IMR-90 (cell line): ENCODE measurements around the gene NEURL1. TPM values are rescaled to one million over a fixed set of nuclear protein-coding genes. Genes with fewer than 3 reads are reported as not detected.
A peak's percentile ranks its signal among the peaks of the same experiment; 100 is the strongest.

ENCODE experiments used
- ATAC-seq: fragments of 200-7000 bp; cut with Tn5 transposase; 2 replicates; pipeline ENCODE4 v1.9.1; 2020; ENCODE audit warnings: low read depth, mild to moderate bottlenecking, moderate library complexity
- BruUV-seq: library from RNA; stranded (reverse); fragments of 400-500 nt; replicated peaks from 2 replicates; lab custom pipeline; 2021; lab: Mats Ljungman, UMichigan
- CTCF ChIA-PET: fragments of 300-600 bp; formaldehyde crosslinking; extraction: SDS; loops from one replicate; lab custom pipeline; 2021; ENCODE audit warnings: antibody characterized with exemption; lab: Yijun Ruan, JAX
- POLR2A ChIA-PET: fragments of 300-600 bp; sonication (Branson Sonifier 250); formaldehyde crosslinking; loops from one replicate; lab custom pipeline; 2022; ENCODE audit warnings: antibody characterized with exemption; ENCODE audit not compliant: unreplicated experiment; lab: Charles Lee
- DNase-seq: peaks from one replicate; pipeline ENCODE4 v3.0.0; 2013
- H2AFZ ChIP-seq: replicated peaks from 2 replicates; pipeline ENCODE3; 2013; ENCODE audit warnings: low read length, mild to moderate bottlenecking; ENCODE audit not compliant: poor library complexity
- H2AK5ac ChIP-seq: 2 replicates; pipeline ENCODE4 v1.6.1; 2013; ENCODE audit warnings: low read depth, low read length, inconsistent platforms
- H2AK9ac ChIP-seq: replicated peaks from 2 replicates; pipeline ENCODE3; 2013; ENCODE audit warnings: mild to moderate bottlenecking, low read depth, low read length, moderate library complexity; ENCODE audit not compliant: poor library complexity
- H2BK120ac ChIP-seq: 2 replicates; pipeline ENCODE4 v1.6.1; 2013; ENCODE audit warnings: low read depth, low read length, inconsistent platforms
- H2BK15ac ChIP-seq: 3 replicates; pipeline ENCODE4 v1.6.1; 2013; ENCODE audit warnings: low read depth, low read length, inconsistent platforms
- H2BK20ac ChIP-seq: 2 replicates; pipeline ENCODE4 v1.6.1; 2013; ENCODE audit warnings: low read depth, mild to moderate bottlenecking, inconsistent platforms, low read length, moderate library complexity
- H2BK5ac ChIP-seq: 2 replicates; pipeline ENCODE4 v1.6.1; 2013; ENCODE audit warnings: mild to moderate bottlenecking, low read depth, low read length, inconsistent platforms; ENCODE audit not compliant: poor library complexity, severe bottlenecking
- H3K14ac ChIP-seq: replicated peaks from 2 replicates; pipeline ENCODE4 v1.6.1; 2013; ENCODE audit warnings: low read depth, low read length, inconsistent platforms
- H3K18ac ChIP-seq: 2 replicates; pipeline ENCODE4 v1.6.1; 2013; ENCODE audit warnings: low read depth, low read length, control low read depth
- H3K23ac ChIP-seq: 2 replicates; pipeline ENCODE4 v1.6.1; 2013; ENCODE audit warnings: low read depth, low read length, inconsistent platforms
- H3K27ac ChIP-seq: 2 replicates; pipeline ENCODE4 v1.5.1; 2013; ENCODE audit warnings: mild to moderate bottlenecking, control low read depth, low read length; ENCODE audit not compliant: insufficient read depth
- H3K27me3 ChIP-seq: 2 replicates; pipeline ENCODE4 v1.6.1; 2013; ENCODE audit warnings: low read length; ENCODE audit not compliant: control insufficient read depth, insufficient read depth
- H3K36me3 ChIP-seq: 2 replicates; pipeline ENCODE4 v1.6.1; 2013; ENCODE audit warnings: low read length, mixed read lengths; ENCODE audit not compliant: control insufficient read depth, insufficient read depth
- H3K4ac ChIP-seq: 2 replicates; pipeline ENCODE4 v1.6.1; 2013; ENCODE audit warnings: low read depth, low read length, inconsistent platforms
- H3K4me1 ChIP-seq: 2 replicates; pipeline ENCODE4 v1.6.1; 2013; ENCODE audit warnings: low read length, mixed read lengths; ENCODE audit not compliant: control insufficient read depth, insufficient read depth
- H3K4me2 ChIP-seq: 2 replicates; pipeline ENCODE4 v1.6.1; 2013; ENCODE audit warnings: low read depth, mild to moderate bottlenecking, control low read depth, low read length, moderate library complexity
- H3K4me3 ChIP-seq: 2 replicates; pipeline ENCODE4 v1.5.1; 2013; ENCODE audit warnings: low read depth, mild to moderate bottlenecking, control low read depth, low read length, moderate library complexity; ENCODE audit not compliant: insufficient read depth
- H3K56ac ChIP-seq: 2 replicates; pipeline ENCODE4 v1.6.1; 2013; ENCODE audit warnings: low read length, inconsistent platforms; ENCODE audit not compliant: insufficient read depth; ENCODE audit errors: extremely low read depth
- H3K79me1 ChIP-seq, 2 experiments: 2 replicates each; pipeline ENCODE4 v1.6.1; 2013; ENCODE audit warnings: low read length in 2 of 2, inconsistent platforms in 1 of 2, low read depth in 1 of 2
- H3K9ac ChIP-seq: 2 replicates; pipeline ENCODE4 v1.6.1; 2013; ENCODE audit warnings: low read depth, low read length, control low read depth
- H3K9me1 ChIP-seq: 2 replicates; pipeline ENCODE4 v1.6.1; 2013; ENCODE audit warnings: low read length, inconsistent platforms; ENCODE audit not compliant: insufficient read depth
- H3K9me3 ChIP-seq: 2 replicates; pipeline ENCODE4 v1.6.1; 2013; ENCODE audit warnings: low read length; ENCODE audit not compliant: control insufficient read depth, insufficient read depth
- H4K20me1 ChIP-seq: 2 replicates; pipeline ENCODE4 v1.6.1; 2013; ENCODE audit warnings: low read length, inconsistent platforms; ENCODE audit not compliant: insufficient read depth
- H4K5ac ChIP-seq: 2 replicates; pipeline ENCODE4 v1.6.1; 2013; ENCODE audit warnings: mild to moderate bottlenecking, low read depth, low read length, control low read depth
- H4K8ac ChIP-seq, 2 experiments: 2 replicates each; pipeline ENCODE4 v1.6.1; 2013; ENCODE audit warnings: low read depth in 2 of 2, low read length in 2 of 2, control low read depth in 1 of 2, inconsistent platforms in 1 of 2
- H4K91ac ChIP-seq: 2 replicates; pipeline ENCODE4 v1.6.1; 2013; ENCODE audit warnings: low read depth, low read length, inconsistent platforms; ENCODE audit not compliant: insufficient read depth
- BHLHE40 ChIP-seq: fragments of 150-350 bp; IDR thresholded peaks from 2 replicates; pipeline ENCODE4 v1.6.1; 2016; ENCODE audit warnings: mild to moderate bottlenecking, low read depth, low read length
- CEBPB ChIP-seq: IDR thresholded peaks from 2 replicates; pipeline ENCODE4 v1.6.1; 2012; ENCODE audit warnings: low read depth, low read length, improper control_type of control experiment
- CHD1 ChIP-seq: IDR thresholded peaks from 2 replicates; pipeline ENCODE4 v1.6.1; 2012; ENCODE audit warnings: low read depth, low read length, improper control_type of control experiment
- CTCF ChIP-seq: conservative IDR thresholded peaks from 2 replicates; pipeline ENCODE4 v1.5.1; 2012; ENCODE audit warnings: mild to moderate bottlenecking, low read depth, low read length, improper control_type of control experiment
- ELK1 ChIP-seq: fragments of 150-350 bp; IDR thresholded peaks from 2 replicates; pipeline ENCODE4 v1.6.1; 2016; ENCODE audit warnings: low read depth, mild to moderate bottlenecking, low read length, moderate library complexity, borderline replicate concordance
- FOS ChIP-seq: fragments of 150-350 bp; IDR thresholded peaks from 2 replicates; pipeline ENCODE4 v1.6.1; 2016; ENCODE audit warnings: low read depth, low read length
- MAFK ChIP-seq: IDR thresholded peaks from 2 replicates; pipeline ENCODE4 v1.6.1; 2012; ENCODE audit warnings: low read depth, low read length, improper control_type of control experiment
- MAZ ChIP-seq: IDR thresholded peaks from 2 replicates; pipeline ENCODE4 v1.6.1; 2012; ENCODE audit warnings: low read depth, mild to moderate bottlenecking, low read length, improper control_type of control experiment, moderate library complexity, borderline replicate concordance
- MXI1 ChIP-seq: IDR thresholded peaks from 2 replicates; pipeline ENCODE4 v1.6.1; 2012; ENCODE audit warnings: low read depth, mild to moderate bottlenecking, low read length, moderate library complexity, borderline replicate concordance
- NFE2L2 ChIP-seq: fragments of 150-350 bp; IDR thresholded peaks from 2 replicates; pipeline ENCODE4 v1.6.1; 2016; ENCODE audit warnings: low read depth, mild to moderate bottlenecking, low read length
- POLR2A ChIP-seq: IDR thresholded peaks from 2 replicates; pipeline ENCODE4 v1.6.1; 2012; ENCODE audit warnings: mild to moderate bottlenecking, low read depth, low read length
- RAD21 ChIP-seq: IDR thresholded peaks from 2 replicates; pipeline ENCODE4 v1.6.1; 2012; ENCODE audit warnings: low read length, improper control_type of control experiment
- RCOR1 ChIP-seq: IDR thresholded peaks from 2 replicates; pipeline ENCODE4 v1.6.1; 2012; ENCODE audit warnings: mild to moderate bottlenecking, low read length, improper control_type of control experiment; ENCODE audit not compliant: insufficient replicate concordance
- RFX5 ChIP-seq: IDR thresholded peaks from 2 replicates; pipeline ENCODE4 v1.8.0; 2012; ENCODE audit warnings: low read depth, mild to moderate bottlenecking, low read length, moderate library complexity
- SMC3 ChIP-seq: fragments of 150-350 bp; IDR thresholded peaks from 2 replicates; pipeline ENCODE4 v1.6.1; 2016; ENCODE audit warnings: low read depth, mild to moderate bottlenecking, antibody characterized with exemption, low read length, moderate library complexity
- WGBS, 2 experiments: methylation state at CpG; one replicate each; pipeline versions ENCODE4 v1.1.5 to v1.1.7; 2013; ENCODE audit warnings: missing lambda C conversion rate in 2 of 2; ENCODE audit not compliant: insufficient read length in 1 of 2; ENCODE audit errors: extremely low coverage in 2 of 2; 5-methylcytosine and 5-hydroxymethylcytosine counted together
- dilution Hi-C: fragments of 300-500 bp; cut with HindIII; formaldehyde crosslinking; loops from one replicate; pipeline ENCODE4 v1.14.3; 2018; ENCODE audit warnings: low sequenced_read_pairs; ENCODE audit not compliant: unreplicated experiment
- in situ Hi-C: fragments of 300-500 bp; cut with MboI; formaldehyde crosslinking; loops from 3 replicates; pipeline ENCODE4 v1.14.3; 2019; ENCODE audit warnings: low sequenced_read_pairs, inconsistent platforms, mixed read lengths
- intact Hi-C: fragments of 100-400 bp; cut with micrococcal nuclease; formaldehyde crosslinking; loops from 2 replicates; pipeline ENCODE4 v1.10.0; 2022
- polyA plus RNA-seq, 3 experiments: library from polyadenylated mRNA; depleted of rRNA; stranded (reverse); fragments of >200 nt; gene quantifications; 2 replicates each; pipeline ENCODE4 v1.2.3, GENCODE V29; 2012; ENCODE audit warnings: low replicate concordance in 1 of 3
- total RNA-seq: library from RNA; depleted of rRNA; stranded (reverse); fragments of >200 nt; gene quantifications from 2 replicates; pipeline ENCODE4 v1.2.3, GENCODE V29; 2012

The NEURL1 gene
- total and polyA plus RNA-seq, 2 of the 4 experiments (the other 2 are of a cell fraction) = 0.36 to 0.82 TPM

- Histone ChIP-seq H2AK9ac (peak overlapping the region; percentile 99), H2BK120ac (peak overlapping the region; percentile 37), H3K27ac (no peak overlapping the region), H3K36me3 (peaks cover 19% of the 10 kb centered on the region), H3K4me3 (peak overlapping the region; percentile 49), H3K9me1 (peaks cover 10% of the 10 kb centered on the region), H3K27me3 (no peaks in the 10 kb centered on the region), H2BK5ac (no peak overlapping the region), H3K4me1 (peaks cover 11% of the 10 kb centered on the region; the same call in 1 of the 2 replicates), H2AFZ (peak overlapping the region; percentile 98), H3K23ac (peak overlapping the region; percentile 79), H4K91ac (peak overlapping the region; percentile 82), H4K5ac (peak overlapping the region; percentile 7; the same call in 1 of the 2 replicates), H4K8ac (peak overlapping the region; percentile 61 to 84; a peak in 2 of 4 replicates), H3K18ac (no peak overlapping the region), H3K9ac (peak overlapping the region; percentile 30), H2BK20ac (no peak overlapping the region), H3K56ac (no peak overlapping the region; the same call in 1 of the 2 replicates), H2AK5ac (peak overlapping the region; percentile 94), H3K9me3 (no peaks in the 10 kb centered on the region), H3K4me2 (peak overlapping the region; percentile 65), H3K4ac (peak overlapping the region; percentile 87), H3K79me1 (peaks cover 0 to 34% of the 10 kb centered on the region in 2 experiments; a peak in 1 of 4 replicates), H2BK15ac (peak overlapping the region; percentile 35; the same call in 1 of the 3 replicates), H3K14ac (peak overlapping the region; percentile 90; the same call in 1 of the 2 replicates), H4K20me1 (peaks cover 9% of the 10 kb centered on the region; the same call in 1 of the 2 replicates)
- intact Hi-C loops (no loop called here), dilution Hi-C loops (no loop called here), in situ Hi-C loops (no loop called here)
- ChIA-PET POLR2A (no interaction called here), CTCF (no interaction called here)
- no peak for DNase-seq
- BruUV-seq = no TSS peak
- 45% methylated on average over 4 of the region's 14 CpGs; no CpG with 5 or more reads in 1 of the 2 experiments for WGBS, 2 experiments
- ATAC-seq = peak; percentile 1
- no peak for TF ChIP-seq ELK1
- no peak for TF ChIP-seq CEBPB
- no peak for TF ChIP-seq BHLHE40
- no peak for TF ChIP-seq POLR2A
- no peak for TF ChIP-seq CHD1
- TF ChIP-seq MAFK = no peak
- no peak for TF ChIP-seq MAZ
- no peak for TF ChIP-seq MXI1
- no peak for TF ChIP-seq NFE2L2
- TF ChIP-seq CTCF = no peak
- TF ChIP-seq FOS = no peak
- no peak for TF ChIP-seq RCOR1
- no peak for TF ChIP-seq RAD21
- TF ChIP-seq RFX5 = no peak
- no peak for TF ChIP-seq SMC3
Observed at GRCh38 chr10:103451091-103451813, 42.3 kb upstream of the NEURL1 start.
